HepG2 (cell line): ENCODE results near the gene EHBP1.

ENCODE experiments used
- EP300 ChIP-seq, 3 experiments: sonication (generic) in 1 of 3; formaldehyde crosslinking in 1 of 3; IDR thresholded peaks; 2 replicates each; pipeline versions ENCODE4 v1.5.1 to v1.6.1; 2011 to 2020; ENCODE audit warnings: low read depth in 2 of 3, low read length in 2 of 3, borderline replicate concordance in 1 of 3, improper control_type of control experiment in 1 of 3, mild to moderate bottlenecking in 1 of 3, missing genetic modification reagents in 1 of 3, moderate library complexity in 1 of 3
- FIP1L1 ChIP-seq: fragments of 200-400 bp; formaldehyde crosslinking; IDR thresholded peaks from 2 replicates; pipeline ENCODE4 v1.6.1; 2018; ENCODE audit warnings: low read depth, mild to moderate bottlenecking, low read length, moderate library complexity, borderline replicate concordance; ENCODE audit not compliant: insufficient read depth
- FOXA3 ChIP-seq: IDR thresholded peaks from 2 replicates; pipeline ENCODE4 v1.6.1; 2016; ENCODE audit warnings: missing genetic modification reagents, missing compliant biosample characterization
- KAT7 ChIP-seq: IDR thresholded peaks from 2 replicates; pipeline ENCODE4 v1.6.1; 2018; ENCODE audit warnings: borderline replicate concordance, missing compliant biosample characterization
- POLR2G ChIP-seq: fragments of 200-400 bp; formaldehyde crosslinking; IDR thresholded peaks from 2 replicates; pipeline ENCODE4 v1.6.1; 2018; ENCODE audit warnings: mild to moderate bottlenecking, low read depth, low read length, moderate library complexity
- ZFX ChIP-seq: sonication (generic); formaldehyde crosslinking; IDR thresholded peaks from 2 replicates; pipeline ENCODE4 v1.4.0; 2020; ENCODE audit warnings: mild to moderate bottlenecking, low read depth, missing genetic modification reagents, moderate library complexity
- ZNF703 ChIP-seq: sonication (generic); formaldehyde crosslinking; IDR thresholded peaks from 2 replicates; pipeline ENCODE4 v1.5.1; 2020; ENCODE audit warnings: missing genetic modification reagents, mild to moderate bottlenecking, moderate library complexity, borderline replicate concordance
- TF ChIP-seq, protein P1 (sequence below): sonication (generic); formaldehyde crosslinking; IDR thresholded peaks from 2 replicates; pipeline ENCODE4 v1.5.0; 2020; ENCODE audit warnings: mild to moderate bottlenecking, missing genetic modification reagents, moderate library complexity
- TF ChIP-seq, protein P2 (sequence below): sonication (generic); formaldehyde crosslinking; IDR thresholded peaks from 2 replicates; pipeline ENCODE4 v1.4.0; 2020; ENCODE audit warnings: missing genetic modification reagents

DNA sequence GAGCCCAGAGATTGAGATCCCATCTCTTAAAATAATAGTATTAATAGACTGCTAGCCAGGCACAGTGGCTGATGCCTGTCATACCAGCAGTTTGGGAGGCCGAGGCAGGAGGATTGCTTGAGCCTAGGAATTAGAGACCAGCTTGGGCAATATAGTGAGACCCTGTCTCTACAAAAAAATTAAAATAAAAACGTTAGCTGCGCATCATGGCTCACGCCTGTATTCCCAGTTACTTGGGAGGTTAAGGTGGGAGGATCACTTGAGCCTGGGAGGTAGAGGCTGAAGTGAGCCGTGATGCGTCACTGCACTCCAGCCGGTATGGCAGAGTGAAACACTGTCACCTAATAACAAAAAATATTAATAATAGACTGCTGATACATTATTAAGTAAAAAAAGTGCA is 178.1 kb downstream of the EHBP1 start:
- TF ChIP-seq, protein P1, sequence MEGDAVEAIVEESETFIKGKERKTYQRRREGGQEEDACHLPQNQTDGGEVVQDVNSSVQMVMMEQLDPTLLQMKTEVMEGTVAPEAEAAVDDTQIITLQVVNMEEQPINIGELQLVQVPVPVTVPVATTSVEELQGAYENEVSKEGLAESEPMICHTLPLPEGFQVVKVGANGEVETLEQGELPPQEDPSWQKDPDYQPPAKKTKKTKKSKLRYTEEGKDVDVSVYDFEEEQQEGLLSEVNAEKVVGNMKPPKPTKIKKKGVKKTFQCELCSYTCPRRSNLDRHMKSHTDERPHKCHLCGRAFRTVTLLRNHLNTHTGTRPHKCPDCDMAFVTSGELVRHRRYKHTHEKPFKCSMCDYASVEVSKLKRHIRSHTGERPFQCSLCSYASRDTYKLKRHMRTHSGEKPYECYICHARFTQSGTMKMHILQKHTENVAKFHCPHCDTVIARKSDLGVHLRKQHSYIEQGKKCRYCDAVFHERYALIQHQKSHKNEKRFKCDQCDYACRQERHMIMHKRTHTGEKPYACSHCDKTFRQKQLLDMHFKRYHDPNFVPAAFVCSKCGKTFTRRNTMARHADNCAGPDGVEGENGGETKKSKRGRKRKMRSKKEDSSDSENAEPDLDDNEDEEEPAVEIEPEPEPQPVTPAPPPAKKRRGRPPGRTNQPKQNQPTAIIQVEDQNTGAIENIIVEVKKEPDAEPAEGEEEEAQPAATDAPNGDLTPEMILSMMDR (CRISPR knock-in tag): no peak
- TF ChIP-seq ZNF703 (CRISPR knock-in tag): no peak
- no peak for TF ChIP-seq FIP1L1
- no peak for TF ChIP-seq ZFX
- TF ChIP-seq POLR2G: no peak
- no peak for TF ChIP-seq EP300 (IDR thresholded peaks at IDR 0.05; ENCODE audit: low read depth in 2 of 2, low read length in 2 of 2)
- TF ChIP-seq EP300 (CRISPR knock-in tag; IDR thresholded peaks at IDR 0.05; ENCODE audit: borderline replicate concordance): no peak
- TF ChIP-seq, protein P2, sequence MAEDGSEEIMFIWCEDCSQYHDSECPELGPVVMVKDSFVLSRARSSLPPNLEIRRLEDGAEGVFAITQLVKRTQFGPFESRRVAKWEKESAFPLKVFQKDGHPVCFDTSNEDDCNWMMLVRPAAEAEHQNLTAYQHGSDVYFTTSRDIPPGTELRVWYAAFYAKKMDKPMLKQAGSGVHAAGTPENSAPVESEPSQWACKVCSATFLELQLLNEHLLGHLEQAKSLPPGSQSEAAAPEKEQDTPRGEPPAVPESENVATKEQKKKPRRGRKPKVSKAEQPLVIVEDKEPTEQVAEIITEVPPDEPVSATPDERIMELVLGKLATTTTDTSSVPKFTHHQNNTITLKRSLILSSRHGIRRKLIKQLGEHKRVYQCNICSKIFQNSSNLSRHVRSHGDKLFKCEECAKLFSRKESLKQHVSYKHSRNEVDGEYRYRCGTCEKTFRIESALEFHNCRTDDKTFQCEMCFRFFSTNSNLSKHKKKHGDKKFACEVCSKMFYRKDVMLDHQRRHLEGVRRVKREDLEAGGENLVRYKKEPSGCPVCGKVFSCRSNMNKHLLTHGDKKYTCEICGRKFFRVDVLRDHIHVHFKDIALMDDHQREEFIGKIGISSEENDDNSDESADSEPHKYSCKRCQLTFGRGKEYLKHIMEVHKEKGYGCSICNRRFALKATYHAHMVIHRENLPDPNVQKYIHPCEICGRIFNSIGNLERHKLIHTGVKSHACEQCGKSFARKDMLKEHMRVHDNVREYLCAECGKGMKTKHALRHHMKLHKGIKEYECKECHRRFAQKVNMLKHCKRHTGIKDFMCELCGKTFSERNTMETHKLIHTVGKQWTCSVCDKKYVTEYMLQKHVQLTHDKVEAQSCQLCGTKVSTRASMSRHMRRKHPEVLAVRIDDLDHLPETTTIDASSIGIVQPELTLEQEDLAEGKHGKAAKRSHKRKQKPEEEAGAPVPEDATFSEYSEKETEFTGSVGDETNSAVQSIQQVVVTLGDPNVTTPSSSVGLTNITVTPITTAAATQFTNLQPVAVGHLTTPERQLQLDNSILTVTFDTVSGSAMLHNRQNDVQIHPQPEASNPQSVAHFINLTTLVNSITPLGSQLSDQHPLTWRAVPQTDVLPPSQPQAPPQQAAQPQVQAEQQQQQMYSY: no peak
- TF ChIP-seq FOXA3 (CRISPR knock-in tag): no peak
- no peak for TF ChIP-seq KAT7 (CRISPR knock-in tag)
